ENCODE data around the gene ACOT8.

The ACOT8 gene

GRCh38 chr20:45841407-45842129, 15.6 kb downstream of the ACOT8 start:
- H3K4me3 ChIP-seq (ENCODE audit: low read length) = no peak overlapping the region
- no peak for TF ChIP-seq CTCF (conservative IDR thresholded peaks at IDR 0.05; ENCODE audit: low read depth, low read length)
- DNase-seq (ENCODE audit: low read depth) = no peak

GRCh38 chr20:45840700-45841198, 16.4 kb downstream of the ACOT8 start:
- DNase-seq (ENCODE audit: low read depth) = no peak
- TF ChIP-seq CTCF (conservative IDR thresholded peaks at IDR 0.05; ENCODE audit: low read depth, low read length) = no peak
- H3K4me3 ChIP-seq (ENCODE audit: low read length) = no peak overlapping the region

GRCh38 chr20:45836841-45837240, 20.4 kb downstream of the ACOT8 start:
- H3K4me3 ChIP-seq (ENCODE audit: low read length) = no peak overlapping the region
- no peak for TF ChIP-seq CTCF (conservative IDR thresholded peaks at IDR 0.05; ENCODE audit: low read depth, low read length)
- DNase-seq (ENCODE audit: low read depth) = no peak

GRCh38 chr20:45835825-45836224, 21.4 kb downstream of the ACOT8 start:
- no peak for DNase-seq (ENCODE audit: low read depth)
- no peak for TF ChIP-seq CTCF (conservative IDR thresholded peaks at IDR 0.05; ENCODE audit: low read depth, low read length)
- no peak overlapping the region for H3K4me3 ChIP-seq (ENCODE audit: low read length)

- no peak overlapping the region for H3K4me3 ChIP-seq (ENCODE audit: low read length)
Observed at GRCh38 chr20:45835329-45835765, 21.8 kb downstream of the ACOT8 start.

GRCh38 chr20:45834797-45835161, 22.4 kb downstream of the ACOT8 start:
- no peak for DNase-seq (ENCODE audit: low read depth)
- H3K4me3 ChIP-seq (ENCODE audit: low read length) = peak overlapping the region; percentile 65
- TF ChIP-seq CTCF (conservative IDR thresholded peaks at IDR 0.05; ENCODE audit: low read depth, low read length) = no peak

More at GRCh38 chr20:45835329-45835765, 21.8 kb downstream of the ACOT8 start:
- no peak for DNase-seq (ENCODE audit: low read depth)
- no peak for TF ChIP-seq CTCF (conservative IDR thresholded peaks at IDR 0.05; ENCODE audit: low read depth, low read length)
